ENCODE data around the gene ADAMTSL3. TPM values are rescaled to one million over a fixed set of nuclear protein-coding genes. Genes with fewer than 3 reads are reported as not detected.

Gene ADAMTSL3
- total RNA-seq, 1 donor from 2014 or later = 0.07 TPM

DNA sequence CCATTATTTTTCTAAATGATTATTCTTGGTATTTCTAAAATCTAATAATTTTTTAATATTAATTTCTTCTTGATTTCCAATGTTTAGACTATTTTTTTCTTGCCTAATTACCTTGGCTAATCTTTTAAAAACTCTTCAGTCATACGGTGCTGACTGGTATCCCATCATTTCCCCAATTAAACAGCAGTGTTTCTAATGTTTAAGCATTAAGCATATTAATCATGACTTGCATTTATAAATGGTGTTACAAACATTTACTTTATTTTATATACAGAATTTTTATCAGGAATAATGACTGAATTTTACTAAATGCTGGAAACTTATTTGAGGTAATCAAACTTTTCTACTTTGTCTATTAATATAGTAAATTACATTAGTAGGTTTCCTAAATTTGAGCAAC lies 199.3 kb downstream of the ADAMTSL3 start:
- H3K36me3 Mint-ChIP-seq (ENCODE audit: low read depth) = no peaks in the 10 kb centered on the region
- TF ChIP-seq, protein P1, sequence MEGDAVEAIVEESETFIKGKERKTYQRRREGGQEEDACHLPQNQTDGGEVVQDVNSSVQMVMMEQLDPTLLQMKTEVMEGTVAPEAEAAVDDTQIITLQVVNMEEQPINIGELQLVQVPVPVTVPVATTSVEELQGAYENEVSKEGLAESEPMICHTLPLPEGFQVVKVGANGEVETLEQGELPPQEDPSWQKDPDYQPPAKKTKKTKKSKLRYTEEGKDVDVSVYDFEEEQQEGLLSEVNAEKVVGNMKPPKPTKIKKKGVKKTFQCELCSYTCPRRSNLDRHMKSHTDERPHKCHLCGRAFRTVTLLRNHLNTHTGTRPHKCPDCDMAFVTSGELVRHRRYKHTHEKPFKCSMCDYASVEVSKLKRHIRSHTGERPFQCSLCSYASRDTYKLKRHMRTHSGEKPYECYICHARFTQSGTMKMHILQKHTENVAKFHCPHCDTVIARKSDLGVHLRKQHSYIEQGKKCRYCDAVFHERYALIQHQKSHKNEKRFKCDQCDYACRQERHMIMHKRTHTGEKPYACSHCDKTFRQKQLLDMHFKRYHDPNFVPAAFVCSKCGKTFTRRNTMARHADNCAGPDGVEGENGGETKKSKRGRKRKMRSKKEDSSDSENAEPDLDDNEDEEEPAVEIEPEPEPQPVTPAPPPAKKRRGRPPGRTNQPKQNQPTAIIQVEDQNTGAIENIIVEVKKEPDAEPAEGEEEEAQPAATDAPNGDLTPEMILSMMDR (conservative IDR thresholded peaks at IDR 0.05) = no peak
- H3K27ac Mint-ChIP-seq (ENCODE audit: unreplicated experiment) = no peak overlapping the region
- peaks cover 4% of the 10 kb centered on the region for H3K27me3 Mint-ChIP-seq (ENCODE audit: low read depth)
- no peak for DNase-seq (ENCODE audit: low read depth, low spot score)
- peaks cover 9% of the 10 kb centered on the region for H3K4me1 Mint-ChIP-seq
- H3K4me3 Mint-ChIP-seq = no peak overlapping the region
- peaks cover 4% of the 10 kb centered on the region for H3K9me3 Mint-ChIP-seq

GRCh38 chr15:83854321-83854720 lies 200.4 kb downstream of the ADAMTSL3 start:
- peaks cover 4% of the 10 kb centered on the region for H3K9me3 Mint-ChIP-seq
- H3K4me3 Mint-ChIP-seq = no peak overlapping the region
- TF ChIP-seq, protein P1 (conservative IDR thresholded peaks at IDR 0.05) = no peak
- no peaks in the 10 kb centered on the region for H3K36me3 Mint-ChIP-seq (ENCODE audit: low read depth)
- no peak for DNase-seq (ENCODE audit: low read depth, low spot score)
- H3K4me1 Mint-ChIP-seq = peaks cover 8% of the 10 kb centered on the region
- H3K27me3 Mint-ChIP-seq (ENCODE audit: low read depth) = peaks cover 4% of the 10 kb centered on the region
- no peak overlapping the region for H3K27ac Mint-ChIP-seq (ENCODE audit: unreplicated experiment)

- H3K4me1 Mint-ChIP-seq = no peaks in the 10 kb centered on the region
- H3K36me3 Mint-ChIP-seq (ENCODE audit: low read depth) = no peaks in the 10 kb centered on the region
- TF ChIP-seq, protein P1 (conservative IDR thresholded peaks at IDR 0.05) = no peak
- no peak overlapping the region for H3K27ac Mint-ChIP-seq (ENCODE audit: unreplicated experiment)
- no peak overlapping the region for H3K4me3 Mint-ChIP-seq
- H3K27me3 Mint-ChIP-seq (ENCODE audit: low read depth) = peaks cover 4% of the 10 kb centered on the region
- H3K9me3 Mint-ChIP-seq = peaks cover 4% of the 10 kb centered on the region
- DNase-seq (ENCODE audit: low read depth, low spot score) = no peak
These were observed 201.2 kb downstream of the ADAMTSL3 start for GRCh38 chr15:83854950-83855707.

- no peaks in the 10 kb centered on the region for H3K4me1 Mint-ChIP-seq
- H3K9me3 Mint-ChIP-seq = peaks cover 4% of the 10 kb centered on the region
- no peaks in the 10 kb centered on the region for H3K36me3 Mint-ChIP-seq (ENCODE audit: low read depth)
- TF ChIP-seq, protein P1 (conservative IDR thresholded peaks at IDR 0.05) = no peak
- DNase-seq (ENCODE audit: low read depth, low spot score) = no peak
- H3K27me3 Mint-ChIP-seq (ENCODE audit: low read depth) = peaks cover under 1% of the 10 kb centered on the region
- no peak overlapping the region for H3K4me3 Mint-ChIP-seq
- H3K27ac Mint-ChIP-seq (ENCODE audit: unreplicated experiment) = no peak overlapping the region
These were observed 202.0 kb downstream of the ADAMTSL3 start for GRCh38 chr15:83855956-83856355.

- DNase-seq (ENCODE audit: low read depth, low spot score) = no peak
- no peaks in the 10 kb centered on the region for H3K4me1 Mint-ChIP-seq
- peaks cover 8% of the 10 kb centered on the region for H3K9me3 Mint-ChIP-seq
- H3K27me3 Mint-ChIP-seq (ENCODE audit: low read depth) = peaks cover 5% of the 10 kb centered on the region
- peaks cover 4% of the 10 kb centered on the region for H3K36me3 Mint-ChIP-seq (ENCODE audit: low read depth)
- no peak overlapping the region for H3K4me3 Mint-ChIP-seq
- TF ChIP-seq, protein P1 (conservative IDR thresholded peaks at IDR 0.05) = no peak
- H3K27ac Mint-ChIP-seq (ENCODE audit: unreplicated experiment) = no peak overlapping the region
These were observed 205.0 kb downstream of the ADAMTSL3 start for GRCh38 chr15:83858820-83859505.

All from neural crest cell (in vitro differentiated cells).